GM18502 (cell line): ENCODE measurements around the gene PLA2G6.
"Not testable (repeated sequence)": the region's sequence is repeated elsewhere in the genome, so short reads cannot be mapped to it uniquely, and the experiment has no call there.

Experiments used
- ATAC-seq: cut with Tn5 transposase; IDR thresholded peaks from one replicate; pipeline ENCODE4 v1.9.1; 2021; ENCODE audit warnings: mild to moderate bottlenecking; ENCODE audit not compliant: unreplicated experiment, poor library complexity

PLA2G6 gene

DNA sequence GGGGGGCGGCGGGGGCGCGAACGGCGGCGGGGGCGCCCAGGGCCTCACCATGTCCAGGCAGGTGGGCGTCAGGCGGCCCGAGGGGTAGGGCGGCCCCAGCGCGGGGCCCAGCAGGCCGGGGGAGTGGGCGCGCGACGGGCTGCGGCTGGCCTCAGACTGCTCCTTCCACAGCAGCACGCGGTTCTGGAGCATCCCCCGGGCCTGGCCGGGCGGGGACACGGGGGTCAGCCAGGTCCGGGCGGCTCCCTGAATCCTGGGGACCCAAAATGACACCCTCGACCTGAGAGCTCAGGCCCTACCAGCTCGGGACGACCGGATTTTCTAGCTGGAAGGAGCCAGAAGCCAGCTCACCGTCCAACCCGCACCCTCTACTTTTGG is 92.2 kb downstream of the PLA2G6 start:
- ATAC-seq: no peak

DNA sequence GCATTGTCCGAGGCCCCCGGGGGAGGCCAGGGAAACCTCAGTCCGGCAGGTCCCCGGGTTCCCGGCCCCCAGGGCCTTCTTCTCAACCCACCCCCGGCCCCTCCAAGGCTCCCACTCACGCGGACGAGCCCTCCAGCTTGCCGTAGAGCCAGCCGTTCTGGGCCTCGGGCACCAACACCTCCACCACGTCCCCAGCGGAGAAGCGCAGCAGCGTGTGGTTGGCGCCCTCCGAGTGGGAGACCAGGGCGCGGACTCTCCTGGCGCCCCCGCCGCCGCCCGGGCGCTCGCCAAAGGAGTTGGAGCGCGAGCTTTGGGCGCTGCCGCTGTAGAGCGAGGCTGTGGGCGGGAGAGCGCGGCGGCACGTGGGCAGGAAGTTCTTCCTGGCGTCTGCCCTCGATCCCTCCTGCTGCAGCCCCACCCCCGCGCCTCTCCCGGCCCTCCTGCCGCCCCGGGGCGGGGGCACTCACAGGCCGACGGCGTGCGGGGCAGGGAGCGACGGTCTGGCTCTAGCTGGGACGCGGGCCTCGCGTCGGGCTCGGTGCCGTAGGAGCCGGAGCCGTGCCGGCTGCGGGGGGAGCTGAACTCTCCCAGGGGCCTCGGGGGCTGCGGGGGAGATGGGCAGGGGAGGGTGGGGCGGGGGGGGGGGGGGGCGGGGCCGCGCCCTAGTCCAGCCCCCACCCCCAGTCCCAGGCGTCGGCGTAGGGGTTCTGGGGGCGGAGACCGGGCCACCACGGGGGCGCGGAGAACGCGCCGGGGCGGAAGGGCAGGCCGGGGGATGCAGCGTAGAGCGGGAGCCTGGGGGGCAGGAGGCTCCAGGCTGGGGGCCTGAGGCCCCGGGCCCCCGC is 92.8 kb downstream of the PLA2G6 start:
- ATAC-seq: no peak

DNA sequence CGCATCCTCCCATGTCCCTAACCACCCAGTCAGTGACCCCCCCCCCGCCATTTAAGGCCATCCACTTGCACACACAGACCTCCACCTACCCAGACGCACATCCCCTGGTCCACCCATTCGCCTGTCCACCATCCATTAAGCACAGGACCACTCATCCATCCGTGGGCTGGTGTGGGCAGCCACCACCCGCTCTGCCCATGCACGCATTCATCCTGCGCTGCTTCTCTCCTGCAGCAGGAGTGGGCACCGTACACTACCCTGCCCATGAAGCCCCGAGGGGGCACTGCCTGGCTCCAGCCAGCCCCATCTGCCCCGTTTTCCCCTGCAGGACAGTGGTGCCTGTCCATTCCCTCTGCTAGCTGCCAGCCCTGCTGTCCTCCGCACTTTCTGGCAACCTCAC is 93.8 kb downstream of the PLA2G6 start:
- no peak for ATAC-seq

DNA sequence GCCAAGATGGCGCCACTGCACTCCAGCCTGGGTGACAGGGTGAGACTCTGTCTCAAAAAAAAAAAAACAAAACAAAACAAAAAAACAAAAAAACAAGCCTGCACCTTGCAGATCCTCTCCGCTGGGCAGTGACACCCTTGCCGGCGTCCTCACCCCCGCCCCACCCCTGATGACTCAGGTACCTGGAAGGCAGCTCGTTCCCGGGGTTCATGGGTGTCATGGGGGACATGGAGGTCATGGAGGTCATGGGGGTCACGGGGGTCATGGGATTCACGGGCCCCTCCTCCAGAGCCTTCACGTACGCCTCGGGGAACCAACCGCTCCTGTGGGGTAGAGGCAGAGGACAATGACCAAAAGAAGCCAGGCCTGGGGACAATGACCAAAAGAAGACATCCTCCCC is 94.7 kb downstream of the PLA2G6 start:
- ATAC-seq: no peak

DNA sequence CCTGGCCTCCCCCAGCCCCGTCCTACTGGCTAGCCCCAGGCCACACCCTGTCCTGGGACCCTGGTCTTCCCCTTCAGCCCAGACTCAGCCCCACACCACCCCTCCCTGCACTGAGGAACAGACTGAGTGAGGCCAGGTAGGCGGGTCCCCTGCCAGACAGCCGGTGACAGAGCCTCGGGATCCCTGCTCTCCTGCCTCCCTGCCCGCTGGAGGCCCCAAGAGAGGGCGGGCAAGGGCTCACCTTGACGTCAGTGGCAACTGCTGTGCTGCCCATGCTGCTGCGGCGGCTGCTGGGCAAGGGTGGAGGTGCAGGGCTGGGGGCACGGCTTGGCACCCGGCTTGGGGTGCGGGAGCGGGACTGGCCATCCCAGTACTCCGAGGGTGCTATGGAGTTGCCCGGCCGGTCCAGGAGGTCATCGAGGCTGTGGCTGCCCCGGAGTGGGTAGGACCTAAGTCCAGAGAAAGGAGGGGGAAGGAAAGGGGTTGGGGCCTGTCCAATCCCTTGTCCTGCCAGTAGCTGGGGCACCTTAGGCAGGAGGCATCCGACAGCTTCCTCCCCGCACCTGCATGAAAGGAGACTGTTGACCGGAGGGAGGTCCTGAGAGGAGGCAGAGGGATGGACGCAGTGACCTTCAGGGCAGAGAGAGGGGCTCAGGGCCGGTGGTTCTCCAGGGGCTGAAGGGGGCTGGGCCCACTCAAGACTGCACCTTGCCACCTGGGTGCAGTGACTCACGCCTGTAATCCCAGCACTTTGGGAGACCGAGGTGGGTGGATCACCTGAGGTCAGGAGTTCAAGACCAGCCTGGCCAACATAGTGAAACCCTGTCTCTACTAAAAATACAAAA is 95.4 kb downstream of the PLA2G6 start:
- no peak for ATAC-seq

DNA sequence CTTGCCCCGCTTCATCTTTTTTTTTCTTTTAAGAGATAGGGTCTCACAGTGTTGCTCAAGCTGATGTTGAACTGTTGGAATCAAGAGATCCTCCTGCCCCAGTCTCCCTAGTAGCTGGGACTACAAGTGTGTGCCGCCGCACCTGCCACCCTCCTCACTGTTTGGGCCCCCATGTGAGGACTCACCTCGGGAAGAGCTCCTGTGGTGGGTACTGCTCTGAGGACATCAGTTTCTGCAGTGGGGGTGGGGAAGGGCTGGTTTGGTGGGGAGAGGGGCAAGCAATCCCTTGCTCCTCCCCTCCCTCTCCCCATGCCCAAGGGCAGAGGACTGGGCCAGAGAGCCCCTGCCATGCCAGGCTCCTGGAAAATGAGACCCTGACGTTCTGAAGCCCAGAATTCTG is 96.1 kb downstream of the PLA2G6 start:
- ATAC-seq: no peak

DNA sequence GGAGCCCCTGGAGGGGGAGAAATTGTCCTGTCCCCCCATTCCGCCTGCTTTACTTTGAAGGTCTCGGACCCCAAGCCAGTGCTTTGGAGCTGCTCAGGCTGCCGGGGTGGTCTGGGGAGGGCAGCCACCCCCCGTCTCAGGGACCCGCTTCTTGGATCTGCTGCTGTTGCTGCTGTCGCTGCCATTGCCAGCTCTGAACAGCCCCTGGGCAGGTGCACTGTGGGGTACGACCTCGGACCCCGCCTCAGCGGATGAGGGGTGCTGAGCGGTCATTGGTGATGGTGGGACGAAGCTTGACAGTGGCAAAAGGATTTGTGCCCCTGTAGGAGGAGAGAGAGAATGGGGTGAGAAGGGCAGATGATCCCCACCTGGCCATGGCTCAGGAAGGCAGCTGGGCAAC is 96.6 kb downstream of the PLA2G6 start:
- no peak for ATAC-seq

DNA sequence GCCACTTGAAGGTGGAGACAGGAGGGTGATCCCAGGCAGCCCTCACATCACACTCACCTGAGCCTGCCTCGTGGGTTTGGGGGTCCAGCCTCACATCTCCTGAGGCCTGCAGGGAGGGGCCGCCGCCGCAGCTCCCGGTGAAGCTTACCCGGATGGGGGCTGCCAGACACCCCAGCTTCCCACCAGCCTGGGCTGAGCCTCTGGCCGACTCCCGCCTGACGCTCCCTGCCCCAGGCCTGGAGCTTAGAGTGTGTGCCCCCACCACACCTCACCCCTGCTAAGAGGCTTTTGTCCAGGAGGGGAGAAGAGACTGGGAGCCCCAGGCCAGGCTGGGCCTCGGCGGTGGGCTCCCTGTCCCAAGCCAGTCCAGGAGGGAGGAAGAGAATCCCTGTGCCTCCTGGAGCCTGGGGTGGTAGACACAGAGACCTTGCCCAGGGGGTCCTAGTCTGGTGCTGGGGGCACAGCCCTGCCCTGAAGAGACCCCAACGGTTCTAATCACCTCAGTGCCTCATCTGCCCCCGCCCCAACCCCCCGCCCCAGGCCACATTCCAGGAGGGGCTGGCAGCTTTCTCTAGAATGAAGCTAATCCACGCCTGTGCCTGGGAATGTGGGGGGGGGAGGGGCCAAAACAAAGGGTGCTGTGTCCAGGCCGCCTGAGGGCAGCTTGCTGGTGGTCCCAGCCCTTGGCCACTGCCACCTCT is 97.5 kb downstream of the PLA2G6 start, which contains the start of gene SLC16A8:
TSS of gene SLC16A8 (minus strand) at position 254 of the 701 bp plus-strand sequence. CDS start 1,311 bp downstream, outside the sequence.
- no peak for ATAC-seq

DNA sequence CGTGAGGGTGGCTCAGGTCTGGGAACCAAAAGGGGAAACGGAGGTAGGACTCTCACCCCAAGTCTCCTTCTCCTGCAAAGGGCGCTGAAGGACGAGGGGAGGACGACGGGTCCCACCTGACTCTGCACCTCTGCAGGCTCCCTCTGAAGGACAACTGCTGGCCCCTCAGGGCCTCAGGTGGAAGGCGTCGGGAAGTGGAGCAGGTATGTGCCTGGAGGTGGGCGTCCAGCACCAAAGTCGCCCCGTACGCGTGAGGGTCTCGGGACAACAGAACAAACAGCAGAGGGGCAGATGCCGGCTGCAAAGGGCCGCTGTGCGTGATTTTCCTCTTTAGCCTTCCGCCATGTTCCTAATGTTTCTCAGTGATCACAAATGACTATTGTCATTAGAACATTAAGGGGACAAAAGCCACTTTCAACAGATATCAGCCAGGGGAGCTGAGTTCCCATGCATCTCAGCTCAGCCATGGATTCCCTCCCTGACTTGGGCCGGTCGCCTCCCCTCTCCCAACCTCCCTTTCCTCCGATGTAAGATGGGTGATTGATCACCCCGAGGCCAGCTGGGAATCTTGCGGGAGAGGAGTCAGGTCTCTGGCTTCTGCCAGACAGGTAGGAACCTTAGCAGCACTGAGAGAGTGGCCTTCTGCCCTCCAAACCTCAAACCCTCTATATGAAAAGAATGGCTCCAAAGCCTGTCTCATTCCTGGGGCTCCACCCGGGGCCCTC is 98.5 kb downstream of the PLA2G6 start:
- ATAC-seq: no peak

DNA sequence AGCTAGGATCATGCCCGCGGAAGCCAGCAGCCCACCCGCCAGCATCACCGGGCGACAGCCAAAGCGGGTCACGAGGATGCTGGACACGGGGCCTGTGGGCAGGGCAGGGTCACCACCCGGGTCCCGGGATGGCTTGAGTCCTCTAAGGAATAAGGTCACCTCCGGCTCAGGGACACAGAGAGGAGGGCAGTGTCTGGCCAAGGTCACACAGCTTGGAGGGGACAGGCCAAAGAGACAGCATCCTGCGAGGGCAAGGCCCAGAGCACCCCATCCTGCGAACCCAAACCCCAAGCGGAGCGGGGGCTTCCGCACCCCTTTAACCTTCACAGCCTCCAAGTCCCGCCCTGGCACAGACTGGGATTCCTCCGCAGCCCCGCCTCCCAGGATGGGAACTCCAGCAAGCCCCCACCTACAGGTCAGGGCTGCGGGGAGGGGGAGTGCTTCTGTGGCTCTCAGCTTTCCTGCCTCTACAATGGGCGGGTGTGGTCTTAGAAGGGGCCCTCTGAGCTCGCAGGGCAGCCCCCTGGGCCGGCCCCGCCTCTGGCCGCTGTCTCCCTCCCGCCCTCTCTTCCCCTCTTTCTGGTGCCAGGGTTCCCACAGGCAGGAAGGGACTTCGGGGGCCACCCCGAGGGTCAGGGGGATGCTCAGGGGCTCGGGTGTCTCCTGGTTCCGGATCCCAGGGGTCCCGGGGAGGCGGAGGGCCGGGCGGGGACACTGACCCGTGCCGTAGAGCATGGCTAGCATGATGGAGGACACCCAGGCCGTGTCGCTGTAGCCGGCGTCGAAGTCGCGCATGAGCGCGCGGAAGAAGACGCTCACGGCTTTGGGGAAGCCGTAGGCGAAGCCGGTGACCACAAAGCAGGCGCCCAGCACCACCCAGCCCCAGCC is 99.4 kb downstream of the PLA2G6 start:
- ATAC-seq: no peak

DNA sequence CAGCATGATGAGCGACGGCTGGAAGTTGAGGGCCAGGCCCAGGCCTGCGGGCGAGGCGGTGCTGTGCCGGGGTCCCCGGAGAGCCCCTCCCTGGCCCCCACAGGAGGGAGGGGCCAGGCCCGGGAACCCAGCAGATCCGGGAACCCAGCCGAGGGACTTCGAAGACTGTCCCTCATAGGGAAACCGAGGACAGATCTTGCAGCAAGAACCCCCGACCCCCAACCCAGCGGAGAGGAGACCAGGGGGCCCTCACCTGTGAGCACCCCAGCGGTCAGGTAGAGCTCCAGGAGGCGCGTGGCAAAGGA is 100.0 kb downstream of the PLA2G6 start:
- no peak for ATAC-seq

DNA sequence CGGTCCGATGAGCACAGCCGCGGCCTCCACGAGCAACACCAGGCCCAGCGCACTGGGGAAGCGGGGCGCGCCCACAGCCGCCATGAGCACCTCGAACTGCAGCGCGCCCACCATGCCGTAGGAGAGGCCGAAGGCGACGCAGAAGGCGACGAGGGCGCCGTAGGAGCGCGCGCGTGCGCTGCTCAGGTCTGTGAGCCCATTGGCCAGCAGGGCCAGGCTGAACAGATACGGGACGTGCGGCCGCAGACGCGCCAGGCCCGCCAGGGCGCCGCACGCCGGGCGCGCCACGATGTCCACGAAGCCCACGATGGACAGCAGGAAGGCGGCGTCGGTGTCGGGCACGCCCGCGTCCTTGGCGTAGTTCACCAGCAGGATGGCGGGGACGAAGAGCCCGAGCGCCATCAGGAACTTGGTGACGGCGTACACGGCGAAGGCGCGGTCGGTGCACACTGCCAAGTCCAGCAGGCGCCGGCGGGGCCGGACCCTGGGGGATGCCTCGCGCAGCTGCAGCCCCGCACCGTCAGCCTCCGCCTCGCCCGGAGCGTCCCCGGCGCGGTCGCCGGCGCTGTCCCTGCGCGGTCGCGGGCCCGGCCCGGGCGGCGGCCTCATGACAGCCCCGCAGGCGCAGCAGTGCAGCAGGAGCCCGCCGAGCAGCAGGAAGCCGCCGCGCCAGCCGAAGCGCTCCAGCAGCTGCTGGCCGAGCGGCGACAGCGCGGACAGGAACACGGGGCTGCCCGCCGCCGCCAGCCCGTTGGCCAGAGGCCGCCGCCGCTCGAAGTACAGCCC is 100.6 kb downstream of the PLA2G6 start:
- no peak for ATAC-seq

DNA sequence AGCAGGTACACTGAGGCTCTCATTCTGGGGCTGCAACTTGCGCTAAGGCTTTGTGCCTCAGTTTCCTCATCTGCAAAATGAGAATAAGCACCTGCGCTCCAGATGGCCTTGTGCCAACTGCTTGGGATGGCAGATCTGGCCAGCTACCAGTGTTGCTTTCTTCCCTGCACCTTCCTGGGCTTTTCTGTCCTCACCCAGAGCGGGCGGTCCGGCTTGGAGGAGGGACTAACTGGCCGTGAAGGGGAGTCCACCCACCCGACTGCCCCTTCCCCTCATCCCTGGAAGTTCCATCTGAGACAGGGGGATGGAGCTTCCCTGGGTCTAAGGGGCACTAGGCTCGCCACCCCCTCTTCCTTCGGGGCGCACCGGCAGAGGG is 101.2 kb downstream of the PLA2G6 start:
- ATAC-seq: no peak

DNA sequence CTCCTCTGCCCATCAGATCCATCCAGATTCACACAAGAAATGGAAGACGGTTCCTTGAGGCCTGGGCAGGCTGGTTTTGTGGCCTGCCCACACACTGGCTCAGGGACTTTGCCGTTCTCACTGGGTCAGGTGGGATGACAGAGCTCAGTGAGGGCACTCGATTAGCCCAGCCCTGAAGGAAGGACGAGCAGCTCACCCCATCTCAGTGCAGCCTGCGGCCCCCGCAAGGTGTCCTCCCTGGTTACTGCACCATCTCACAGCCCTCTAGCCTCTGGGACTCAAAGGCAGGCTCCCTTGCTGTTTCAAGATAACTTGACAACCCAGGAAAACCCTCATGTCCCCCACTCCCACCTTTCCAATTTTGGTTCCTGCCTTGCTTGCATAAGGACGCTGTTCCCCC is 101.8 kb downstream of the PLA2G6 start:
- no peak for ATAC-seq

DNA sequence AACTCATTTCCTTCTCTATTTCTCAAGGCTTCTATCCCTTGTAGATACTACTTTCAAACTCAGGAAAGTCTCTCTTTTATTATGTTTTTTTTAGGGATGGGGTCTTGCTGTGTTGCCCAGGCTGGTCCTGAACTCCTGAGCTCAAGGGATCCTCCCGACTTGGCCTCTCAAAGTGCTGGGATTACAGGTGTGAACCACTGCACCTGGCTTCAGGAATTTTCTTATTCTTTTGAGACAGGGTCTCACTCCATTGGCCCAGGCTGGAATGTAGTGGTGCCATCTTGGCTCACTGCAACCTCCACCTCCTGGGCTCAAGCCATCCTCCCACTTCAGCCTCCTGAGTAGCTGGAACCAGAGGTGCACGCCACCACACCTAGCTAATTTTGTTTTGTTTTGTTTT is 102.4 kb downstream of the PLA2G6 start:
- ATAC-seq: not testable (repeated sequence)

DNA sequence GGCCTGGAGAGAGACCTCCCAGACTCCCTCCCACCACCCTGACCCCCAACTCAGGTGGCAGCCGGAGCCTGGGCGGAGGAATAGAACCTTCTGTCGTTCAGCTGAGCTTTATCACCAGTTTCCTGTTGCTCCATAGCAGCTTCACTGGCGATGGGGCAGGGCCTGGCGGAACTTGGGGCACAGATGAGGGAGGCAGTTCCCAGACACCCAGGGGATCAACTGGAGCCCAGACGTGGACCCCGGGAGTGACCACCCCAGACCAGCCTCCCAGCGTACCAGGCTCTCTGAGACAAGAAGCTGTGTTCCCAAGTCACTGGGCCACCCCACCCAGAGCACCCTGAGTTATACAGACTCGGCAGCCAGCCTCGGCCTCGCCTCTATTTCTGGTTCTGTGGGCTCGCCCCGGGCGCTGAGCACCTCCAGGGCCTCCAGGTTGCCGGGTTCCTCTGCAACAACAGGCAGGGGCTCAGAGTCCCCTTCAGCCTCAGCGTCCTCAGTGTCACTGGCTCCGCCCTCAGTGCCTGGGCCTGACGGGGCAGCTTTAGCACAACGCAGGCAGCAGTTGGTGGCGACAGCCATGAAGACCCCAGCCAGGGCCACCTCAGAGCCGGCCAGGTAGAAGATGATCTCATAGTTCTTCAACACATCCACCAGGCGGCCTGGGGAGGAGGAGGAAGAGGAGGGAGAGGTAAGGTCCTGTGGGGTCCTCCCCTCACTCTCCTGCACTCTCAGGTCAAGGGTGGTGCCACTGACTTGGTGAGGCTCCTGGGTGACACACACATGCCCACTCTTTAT is 103.4 kb downstream of the PLA2G6 start:
- ATAC-seq: no peak

DNA sequence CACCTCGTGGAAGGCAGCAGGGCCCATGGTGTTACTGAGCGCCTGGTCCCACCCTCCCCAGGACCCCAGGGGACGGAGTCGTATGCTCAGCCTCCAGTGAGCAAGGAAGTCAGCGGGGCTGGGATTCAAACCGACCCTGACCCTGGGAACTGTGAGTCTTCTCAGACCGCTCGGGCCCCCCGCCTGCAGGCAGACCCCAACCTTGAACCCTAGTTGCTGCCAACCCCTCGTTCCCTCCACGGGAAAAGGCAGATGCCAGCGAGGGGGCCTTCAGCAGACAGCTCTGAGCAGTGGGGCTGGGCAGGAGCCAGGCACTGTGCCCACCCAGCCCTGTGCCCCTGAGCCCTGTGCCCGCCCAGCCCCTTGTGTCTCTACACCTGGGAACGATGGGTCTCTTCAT is 104.0 kb downstream of the PLA2G6 start:
- no peak for ATAC-seq

DNA sequence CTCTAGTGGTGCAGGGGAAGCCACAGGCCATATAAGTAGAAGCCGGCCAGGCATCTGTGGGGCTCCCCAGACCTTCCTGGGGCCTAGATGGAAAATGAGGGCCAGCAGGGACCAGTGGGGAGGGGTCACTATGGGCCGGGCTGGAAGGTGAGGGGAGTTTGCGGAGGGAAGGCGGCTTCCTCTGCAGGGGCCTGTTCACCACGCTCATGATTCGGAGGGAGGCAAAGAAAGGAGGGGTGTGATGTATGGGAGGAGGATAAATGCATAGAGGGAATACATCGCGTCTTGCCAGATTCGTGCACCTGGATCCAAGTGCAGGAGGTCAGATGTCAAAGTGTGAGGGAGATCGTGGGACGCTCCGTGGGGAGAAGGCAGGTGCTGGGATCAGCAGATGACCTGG is 104.5 kb downstream of the PLA2G6 start:
- ATAC-seq: no peak
